ENCODE data around the gene CAP2. TPM values are rescaled to one million over a fixed set of nuclear protein-coding genes. Genes with fewer than 3 reads are reported as not detected.

The CAP2 gene
- total and polyA plus RNA-seq, 9 of the 15 experiments (the other 6 are each of a cell fraction or from before 2014, with no cell fraction given) = not detected

GRCh38 chr6:17525637-17526036 is 132.2 kb downstream of the CAP2 start:
- 0% methylated on average over 3 of the region's 3 CpGs for WGBS (ENCODE audit: insufficient coverage, low coverage, missing lambda C conversion rate)
- FAIRE-seq (no peak), DNase-seq (ENCODE audit: extremely low read depth in 1 of 4, low spot score in 3 of 4) (no peak), ATAC-seq (no peak)
- H3K4me2 ChIP-seq (ENCODE audit: insufficient read depth, low read length) = no peak overlapping the region
- BruUV-seq (replicated peaks) = no TSS peak
- no peak overlapping the region for H2AFZ ChIP-seq (ENCODE audit: low read depth, low read length)
- H3K4me1 ChIP-seq (replicated peaks in 1 of 2; ENCODE audit: control insufficient read depth in 2 of 2, insufficient read depth in 2 of 2, low read length in 2 of 2) = no peaks in the 10 kb centered on the region
- no peak overlapping the region for H3K27ac ChIP-seq (ENCODE audit: extremely low read depth, low read depth, low read length)
- in situ Hi-C loops (cut with MboI) = no loop called here
- no peaks in the 10 kb centered on the region for H3K36me3 ChIP-seq (ENCODE audit: control insufficient read depth, insufficient read depth, low read length)
- POLR2A ChIA-PET = interaction anchor here (0.5 kb wide), 1 partner anchor 595 kb away, joined by 3 read pairs; no protein-coding TSS in a partner anchor
- CTCF ChIA-PET (ENCODE audit: low intra/inter-chr PET ratio) = no interaction called here
- H3K79me2 ChIP-seq (ENCODE audit: control insufficient read depth, insufficient read depth, low read length) = no peaks in the 10 kb centered on the region
- no peaks in the 10 kb centered on the region for H3K9me1 ChIP-seq (ENCODE audit: control insufficient read depth, insufficient read depth, low read length)
- peaks cover 31 to 40% of the 10 kb centered on the region in 2 experiments for H3K27me3 ChIP-seq (ENCODE audit: control insufficient read depth in 2 of 2, insufficient read depth in 2 of 2, low read length in 2 of 2)
- H3K9me3 ChIP-seq (replicated peaks; ENCODE audit: control insufficient read depth, insufficient read depth, low read depth, low read length) = no peaks in the 10 kb centered on the region
- no peak overlapping the region for H3K9ac ChIP-seq (ENCODE audit: insufficient read depth in 1 of 2, low read depth in 2 of 2, low read length in 2 of 2)
- no peak for TF ChIP-seq GTF2B (IDR thresholded peaks at IDR 0.05; ENCODE audit: extremely low read depth, insufficient read length)
- no peak for TF ChIP-seq ZNF280B (CRISPR knock-in tag; IDR thresholded peaks at IDR 0.05)
- TF ChIP-seq PTTG1 (tag; IDR thresholded peaks at IDR 0.05; ENCODE audit: low read depth) = no peak
- no peak for TF ChIP-seq PPARD (CRISPR knock-in tag; IDR thresholded peaks at IDR 0.05)
- no peak for TF ChIP-seq GATA2 (CRISPR knock-in tag; IDR thresholded peaks at IDR 0.05)
- TF ChIP-seq CREBBP (IDR thresholded peaks at IDR 0.05; ENCODE audit: low read depth, low read length) = no peak
- intact Hi-C loops (cut with micrococcal nuclease) = no loop called here
- no peaks in the 10 kb centered on the region for H4K20me1 ChIP-seq (replicated peaks; ENCODE audit: control insufficient read depth, insufficient read depth, low read length)
- H3K4me3 ChIP-seq = no peak overlapping the region
